SW 1271 (cell line): ENCODE measurements around the gene CACNA2D3.

Experiments used
- DNase-seq, 2 experiments: peaks; one replicate each; lab custom pipeline; 2025; lab: John Stamatoyannopoulos, UW

Gene CACNA2D3

GRCh38 chr3:54341811-54342210 is 219.5 kb downstream of the CACNA2D3 start:
- DNase-seq = no peak

GRCh38 chr3:54342676-54343075 is 220.3 kb downstream of the CACNA2D3 start:
- no peak for DNase-seq

GRCh38 chr3:54343495-54343894 is 221.1 kb downstream of the CACNA2D3 start:
- DNase-seq = no peak

GRCh38 chr3:54344601-54345231 is 222.4 kb downstream of the CACNA2D3 start:
- DNase-seq = no peak

GRCh38 chr3:54345847-54346375 is 223.6 kb downstream of the CACNA2D3 start:
- DNase-seq = no peak

- no peak for DNase-seq
Observed at GRCh38 chr3:54347060-54347459, 224.7 kb downstream of the CACNA2D3 start.

- no peak for DNase-seq
Observed at GRCh38 chr3:54347933-54348332, 225.6 kb downstream of the CACNA2D3 start.

- no peak for DNase-seq
Observed at GRCh38 chr3:54349231-54349652, 226.9 kb downstream of the CACNA2D3 start.

- no peak for DNase-seq
Observed at GRCh38 chr3:54349691-54350090, 227.3 kb downstream of the CACNA2D3 start.

GRCh38 chr3:54353546-54353945 is 231.2 kb downstream of the CACNA2D3 start:
- no peak for DNase-seq

- DNase-seq = no peak
Observed at GRCh38 chr3:54353946-54354345, 231.6 kb downstream of the CACNA2D3 start.

- DNase-seq = no peak
Observed at GRCh38 chr3:54355800-54356199, 233.4 kb downstream of the CACNA2D3 start.

GRCh38 chr3:54356261-54357045 is 234.1 kb downstream of the CACNA2D3 start:
- no peak for DNase-seq

- DNase-seq = no peak
Observed at GRCh38 chr3:54357301-54357700, 234.9 kb downstream of the CACNA2D3 start.

- DNase-seq = no peak
Observed at GRCh38 chr3:54358316-54358715, 236.0 kb downstream of the CACNA2D3 start.

- DNase-seq = no peak
Observed at GRCh38 chr3:54358969-54359694, 236.8 kb downstream of the CACNA2D3 start.

- DNase-seq = no peak
Observed at GRCh38 chr3:54360320-54360719, 238.0 kb downstream of the CACNA2D3 start.

- no peak for DNase-seq
Observed at GRCh38 chr3:54361746-54362283, 239.5 kb downstream of the CACNA2D3 start.

GRCh38 chr3:54366007-54366750 is 243.8 kb downstream of the CACNA2D3 start:
- no peak for DNase-seq

GRCh38 chr3:54366839-54367238 is 244.5 kb downstream of the CACNA2D3 start:
- DNase-seq = no peak

- DNase-seq = no peak
Observed at GRCh38 chr3:54372232-54372631, 249.9 kb downstream of the CACNA2D3 start.
